ENCODE results near the gene TMEM252. TPM values are rescaled to one million over a fixed set of nuclear protein-coding genes. Genes with fewer than 3 reads are reported as not detected.

The TMEM252 gene
- total RNA-seq, 1 donor from 2014 or later, result not detected

DNA sequence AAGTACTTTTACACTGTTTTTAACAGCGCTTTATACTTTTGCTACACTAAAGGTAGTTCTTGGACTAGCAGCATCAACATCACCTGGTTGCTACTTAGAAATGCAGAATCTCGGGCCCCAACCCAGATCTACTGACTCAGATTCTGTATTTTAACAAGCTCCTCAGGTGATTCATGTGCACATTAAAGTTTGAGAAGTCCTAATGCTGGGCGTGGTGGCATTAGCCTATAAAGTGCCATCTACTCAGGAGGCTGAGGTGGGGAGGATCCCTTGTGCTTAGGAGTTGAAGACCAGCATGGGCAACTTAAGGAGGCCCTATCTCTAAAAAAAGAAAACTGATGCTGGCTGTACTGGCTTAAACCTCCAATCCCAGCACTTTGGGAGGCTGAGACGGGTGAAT, 26.7 kb downstream of the TMEM252 start:
- peak overlapping the region; percentile 47 for H3K27ac ChIP-seq (replicated peaks)
- peaks cover 29% of the 10 kb centered on the region for H3K4me1 ChIP-seq
- TF ChIP-seq, protein P1, sequence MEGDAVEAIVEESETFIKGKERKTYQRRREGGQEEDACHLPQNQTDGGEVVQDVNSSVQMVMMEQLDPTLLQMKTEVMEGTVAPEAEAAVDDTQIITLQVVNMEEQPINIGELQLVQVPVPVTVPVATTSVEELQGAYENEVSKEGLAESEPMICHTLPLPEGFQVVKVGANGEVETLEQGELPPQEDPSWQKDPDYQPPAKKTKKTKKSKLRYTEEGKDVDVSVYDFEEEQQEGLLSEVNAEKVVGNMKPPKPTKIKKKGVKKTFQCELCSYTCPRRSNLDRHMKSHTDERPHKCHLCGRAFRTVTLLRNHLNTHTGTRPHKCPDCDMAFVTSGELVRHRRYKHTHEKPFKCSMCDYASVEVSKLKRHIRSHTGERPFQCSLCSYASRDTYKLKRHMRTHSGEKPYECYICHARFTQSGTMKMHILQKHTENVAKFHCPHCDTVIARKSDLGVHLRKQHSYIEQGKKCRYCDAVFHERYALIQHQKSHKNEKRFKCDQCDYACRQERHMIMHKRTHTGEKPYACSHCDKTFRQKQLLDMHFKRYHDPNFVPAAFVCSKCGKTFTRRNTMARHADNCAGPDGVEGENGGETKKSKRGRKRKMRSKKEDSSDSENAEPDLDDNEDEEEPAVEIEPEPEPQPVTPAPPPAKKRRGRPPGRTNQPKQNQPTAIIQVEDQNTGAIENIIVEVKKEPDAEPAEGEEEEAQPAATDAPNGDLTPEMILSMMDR (IDR thresholded peaks at IDR 0.05; ENCODE audit: borderline replicate concordance), result no peak
- H3K9me3 ChIP-seq (replicated peaks), result peaks cover 12% of the 10 kb centered on the region
- peaks cover 15% of the 10 kb centered on the region for H3K36me3 ChIP-seq
- intact Hi-C loops (cut with micrococcal nuclease), result no loop called here
- no peaks in the 10 kb centered on the region for H3K27me3 ChIP-seq (ENCODE audit: low read depth)
- no peak overlapping the region for H3K4me3 ChIP-seq
- no peak for DNase-seq

DNA sequence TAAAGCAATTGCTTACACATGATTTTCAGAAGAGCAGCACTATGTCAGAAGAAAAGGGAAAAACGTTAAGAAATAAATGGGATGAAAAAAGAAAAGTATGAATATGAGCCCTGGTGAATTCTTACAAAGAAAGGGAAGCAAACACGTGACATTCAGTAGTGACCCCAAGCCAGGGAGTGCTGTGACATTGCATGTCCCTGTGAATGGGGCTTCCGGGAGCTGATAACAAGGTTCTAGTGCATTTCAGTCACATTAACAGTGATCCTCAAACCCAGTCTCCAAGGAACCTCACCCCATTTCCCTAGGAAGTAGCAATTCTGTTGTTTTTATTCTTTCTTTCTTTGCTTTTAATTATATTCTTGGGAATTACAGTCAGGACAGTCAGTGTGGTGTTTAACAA, 27.3 kb downstream of the TMEM252 start:
- Histone ChIP-seq H3K27ac (replicated peaks) (peak overlapping the region; percentile 47), H3K4me3 (no peak overlapping the region), H3K9me3 (replicated peaks) (peaks cover 8% of the 10 kb centered on the region), H3K4me1 (peaks cover 29% of the 10 kb centered on the region), H3K27me3 (ENCODE audit: low read depth) (no peaks in the 10 kb centered on the region), H3K36me3 (peaks cover 15% of the 10 kb centered on the region)
- no peak for DNase-seq
- intact Hi-C loops (cut with micrococcal nuclease), result no loop called here
- TF ChIP-seq, protein P1 (IDR thresholded peaks at IDR 0.05; ENCODE audit: borderline replicate concordance), result no peak

DNA sequence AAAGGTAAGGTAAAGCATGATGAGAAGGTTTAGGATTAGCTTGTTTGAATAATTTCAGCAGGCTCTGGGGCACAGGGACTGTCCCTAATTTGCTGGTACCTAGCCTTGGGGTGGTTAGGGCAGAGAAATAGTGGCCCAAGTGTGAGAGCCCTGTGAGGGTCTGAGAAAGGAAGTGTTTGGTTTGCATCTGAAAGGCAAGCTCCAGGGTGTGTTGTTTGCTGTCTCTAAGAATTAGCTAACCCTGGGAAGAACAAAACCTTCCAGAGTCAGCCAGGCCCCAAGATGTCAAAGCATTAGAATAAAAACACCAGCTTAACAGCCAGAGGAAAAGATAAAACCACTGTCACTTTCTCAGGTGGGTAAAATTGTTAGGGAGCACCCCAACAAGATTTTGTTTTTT, 31.0 kb downstream of the TMEM252 start:
- no peaks in the 10 kb centered on the region for H3K9me3 ChIP-seq (replicated peaks)
- H3K4me1 ChIP-seq, result peaks cover 52% of the 10 kb centered on the region
- intact Hi-C loops (cut with micrococcal nuclease), result loop anchor here (10.0 kb wide), 1 partner anchor 85 kb away; no protein-coding TSS in a partner anchor
- peak overlapping the region; percentile 86 for H3K27ac ChIP-seq (replicated peaks)
- TF ChIP-seq, protein P1 (IDR thresholded peaks at IDR 0.05; ENCODE audit: borderline replicate concordance), result no peak
- no peak overlapping the region for H3K4me3 ChIP-seq
- H3K27me3 ChIP-seq (ENCODE audit: low read depth), result no peaks in the 10 kb centered on the region
- DNase-seq, result no peak
- peaks cover 12% of the 10 kb centered on the region for H3K36me3 ChIP-seq

DNA sequence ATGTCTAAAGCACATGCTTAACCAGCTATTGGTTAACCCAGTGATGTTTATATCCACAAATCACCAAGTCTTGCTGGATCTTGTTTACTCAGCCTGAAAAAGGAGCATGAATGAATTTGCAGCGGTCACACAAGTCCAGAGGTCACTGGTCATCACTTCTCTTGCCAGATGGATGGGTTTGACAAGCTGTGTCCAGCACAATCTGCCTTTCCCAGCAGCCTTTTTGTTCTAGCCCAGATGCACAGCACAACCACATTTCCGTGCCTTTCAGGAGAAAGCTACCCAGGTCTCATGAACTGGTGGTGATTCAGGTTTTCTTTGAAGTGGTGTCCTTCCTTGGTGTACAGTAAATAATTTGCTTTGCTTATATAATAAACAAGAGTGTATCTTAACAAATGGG, 32.1 kb downstream of the TMEM252 start:
- no peak for DNase-seq
- Histone ChIP-seq H3K4me3 (no peak overlapping the region), H3K4me1 (peaks cover 49% of the 10 kb centered on the region), H3K9me3 (replicated peaks) (no peaks in the 10 kb centered on the region), H3K27ac (replicated peaks) (peak overlapping the region; percentile 86), H3K27me3 (ENCODE audit: low read depth) (no peaks in the 10 kb centered on the region), H3K36me3 (peaks cover 12% of the 10 kb centered on the region)
- intact Hi-C loops (cut with micrococcal nuclease), result loop anchor here (10.0 kb wide), 1 partner anchor 84 kb away; no protein-coding TSS in a partner anchor
- TF ChIP-seq, protein P1 (IDR thresholded peaks at IDR 0.05; ENCODE audit: borderline replicate concordance), result no peak

DNA sequence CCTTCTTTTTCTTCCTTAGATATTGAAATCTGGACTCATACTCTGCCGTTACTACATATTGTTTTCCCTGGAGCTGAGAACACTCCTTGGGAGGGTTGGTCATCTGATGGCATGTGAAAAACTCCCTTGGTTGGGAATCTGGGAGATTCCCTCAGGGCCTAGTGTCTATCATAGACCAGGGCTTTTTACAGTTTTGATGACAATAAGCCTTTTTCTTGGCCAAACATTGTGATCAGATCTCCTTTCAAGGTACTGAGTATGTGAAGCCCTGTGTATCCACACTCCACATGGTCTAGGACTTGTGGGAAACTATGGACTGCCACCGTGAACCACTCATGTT, 32.9 kb downstream of the TMEM252 start:
- H3K9me3 ChIP-seq (replicated peaks), result no peaks in the 10 kb centered on the region
- DNase-seq, result no peak
- no peaks in the 10 kb centered on the region for H3K27me3 ChIP-seq (ENCODE audit: low read depth)
- intact Hi-C loops (cut with micrococcal nuclease), result loop anchor here (10.0 kb wide), 1 partner anchor 83 kb away; no protein-coding TSS in a partner anchor
- peaks cover 52% of the 10 kb centered on the region for H3K4me1 ChIP-seq
- peak overlapping the region; percentile 86 for H3K27ac ChIP-seq (replicated peaks)
- no peak overlapping the region for H3K4me3 ChIP-seq
- H3K36me3 ChIP-seq, result peaks cover 16% of the 10 kb centered on the region
- TF ChIP-seq, protein P1 (IDR thresholded peaks at IDR 0.05; ENCODE audit: borderline replicate concordance), result no peak
